Measurements from ENCODE around the gene DECR2.

DNA sequence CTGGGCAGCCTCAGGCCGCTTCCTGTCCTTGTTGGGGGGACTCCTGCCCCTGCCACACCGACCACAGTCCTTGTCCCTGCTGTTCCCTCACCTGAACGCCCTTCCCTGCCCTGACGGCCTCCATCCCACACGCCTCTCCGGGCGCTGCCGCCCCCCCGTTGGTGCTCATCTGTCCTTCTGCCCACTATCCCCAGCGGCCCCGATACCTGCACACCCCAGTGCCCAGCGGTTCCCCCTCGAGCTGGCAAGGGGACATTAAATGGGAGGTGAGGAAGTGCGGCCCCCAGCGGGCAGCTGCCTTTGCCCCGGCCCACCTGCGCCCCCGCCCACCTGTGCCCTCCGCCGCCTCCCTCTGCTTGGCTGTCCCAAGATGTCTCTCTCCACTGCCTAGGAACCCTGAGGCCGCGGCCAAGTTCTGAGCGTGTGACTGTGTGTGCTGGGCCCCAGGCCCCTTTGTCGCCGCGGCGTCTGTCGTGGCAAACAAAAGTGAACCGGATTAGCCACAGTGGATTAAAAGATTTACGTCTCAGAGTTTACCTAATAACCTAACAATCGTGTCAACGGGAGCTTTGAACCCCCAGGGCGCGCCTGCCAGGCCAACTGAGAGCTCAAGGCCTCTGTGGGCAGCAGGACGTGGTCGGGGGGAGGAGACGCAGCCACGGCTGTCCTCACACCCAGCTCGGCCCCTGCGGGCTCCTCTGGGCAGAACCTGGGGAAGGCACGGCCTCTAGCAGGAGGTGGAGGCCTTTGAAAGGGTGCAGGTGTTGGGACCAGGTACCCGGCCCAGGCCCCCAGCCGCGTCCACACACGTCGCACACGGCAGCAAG is 41.6 kb upstream of the DECR2 start:
- TF ChIP-seq, protein P1, sequence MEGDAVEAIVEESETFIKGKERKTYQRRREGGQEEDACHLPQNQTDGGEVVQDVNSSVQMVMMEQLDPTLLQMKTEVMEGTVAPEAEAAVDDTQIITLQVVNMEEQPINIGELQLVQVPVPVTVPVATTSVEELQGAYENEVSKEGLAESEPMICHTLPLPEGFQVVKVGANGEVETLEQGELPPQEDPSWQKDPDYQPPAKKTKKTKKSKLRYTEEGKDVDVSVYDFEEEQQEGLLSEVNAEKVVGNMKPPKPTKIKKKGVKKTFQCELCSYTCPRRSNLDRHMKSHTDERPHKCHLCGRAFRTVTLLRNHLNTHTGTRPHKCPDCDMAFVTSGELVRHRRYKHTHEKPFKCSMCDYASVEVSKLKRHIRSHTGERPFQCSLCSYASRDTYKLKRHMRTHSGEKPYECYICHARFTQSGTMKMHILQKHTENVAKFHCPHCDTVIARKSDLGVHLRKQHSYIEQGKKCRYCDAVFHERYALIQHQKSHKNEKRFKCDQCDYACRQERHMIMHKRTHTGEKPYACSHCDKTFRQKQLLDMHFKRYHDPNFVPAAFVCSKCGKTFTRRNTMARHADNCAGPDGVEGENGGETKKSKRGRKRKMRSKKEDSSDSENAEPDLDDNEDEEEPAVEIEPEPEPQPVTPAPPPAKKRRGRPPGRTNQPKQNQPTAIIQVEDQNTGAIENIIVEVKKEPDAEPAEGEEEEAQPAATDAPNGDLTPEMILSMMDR (IDR thresholded peaks at IDR 0.05), result no peak
- TF ChIP-seq ZFX (IDR thresholded peaks at IDR 0.05; ENCODE audit: borderline replicate concordance), result no peak
